SK-N-SH (cell line): Measurements from ENCODE around the gene RPS10.

Experiments
- CTCF ChIP-seq: fragments of 200-600 bp; sonication (generic); IDR thresholded peaks from 2 replicates; pipeline ENCODE4 v1.6.1; 2017; ENCODE audit warnings: antibody characterized with exemption, mild to moderate bottlenecking, moderate library complexity
- MXI1 ChIP-seq: IDR thresholded peaks from 2 replicates; pipeline ENCODE4 v1.6.1; 2012; ENCODE audit warnings: mild to moderate bottlenecking, low read depth, low read length, improper control_type of control experiment
- RCOR1 ChIP-seq: fragments of 150-350 bp; IDR thresholded peaks from 2 replicates; pipeline ENCODE4 v1.6.1; 2017; ENCODE audit warnings: antibody characterized with exemption, low read length
- TF ChIP-seq, protein P1 (sequence below): IDR thresholded peaks from 2 replicates; pipeline ENCODE4 v1.4.0; 2012; ENCODE audit warnings: low read depth, borderline replicate concordance

DNA sequence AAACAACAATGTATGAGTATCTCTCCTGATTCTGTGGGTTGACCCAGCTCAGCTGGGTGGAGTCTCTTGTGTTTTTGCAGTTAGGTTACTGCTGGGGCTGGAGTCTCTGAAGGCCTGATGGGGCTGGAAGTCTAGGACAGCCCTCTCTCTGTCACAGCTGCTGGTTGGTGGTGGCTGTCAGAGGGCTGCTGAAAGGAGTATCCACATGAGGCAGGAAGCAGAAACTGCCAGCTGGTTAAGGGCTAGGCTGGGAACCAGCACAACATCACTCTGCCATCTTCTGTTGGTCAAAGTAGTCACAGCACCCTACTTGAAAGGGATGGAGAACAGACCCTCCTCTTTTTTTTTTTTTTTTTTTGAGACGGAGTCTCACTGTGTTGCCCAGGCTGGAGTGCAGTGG is 30.0 kb upstream of the RPS10 start:
- TF ChIP-seq MXI1: no peak
- TF ChIP-seq RCOR1: no peak
- TF ChIP-seq, protein P1, sequence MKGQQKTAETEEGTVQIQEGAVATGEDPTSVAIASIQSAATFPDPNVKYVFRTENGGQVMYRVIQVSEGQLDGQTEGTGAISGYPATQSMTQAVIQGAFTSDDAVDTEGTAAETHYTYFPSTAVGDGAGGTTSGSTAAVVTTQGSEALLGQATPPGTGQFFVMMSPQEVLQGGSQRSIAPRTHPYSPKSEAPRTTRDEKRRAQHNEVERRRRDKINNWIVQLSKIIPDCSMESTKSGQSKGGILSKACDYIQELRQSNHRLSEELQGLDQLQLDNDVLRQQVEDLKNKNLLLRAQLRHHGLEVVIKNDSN: no peak
- no peak for TF ChIP-seq CTCF
